Keratinocyte (primary cell): ENCODE measurements around the gene CENPU. TPM values are rescaled to one million over a fixed set of nuclear protein-coding genes. Genes with fewer than 3 reads are reported as not detected.

Source experiments
- DNase-seq: peaks from one replicate; pipeline ENCODE4 v3.0.0-alpha.2; 2011; ENCODE audit warnings: low read depth, missing footprints, low spot score
- FAIRE-seq: peaks from 2 replicates; lab custom pipeline; 2011; peaks lifted over from hg19 to GRCh38; lab: Jason Lieb, UNC
- H2AFZ ChIP-seq: 2 replicates; pipeline ENCODE4 v1.6.0; 2012; ENCODE audit warnings: low read length, control low read depth, inconsistent platforms; ENCODE audit not compliant: control insufficient read depth
- H3K27ac ChIP-seq: 2 replicates; pipeline ENCODE4 v1.5.1; 2011; ENCODE audit warnings: low read length; ENCODE audit not compliant: control insufficient read depth, insufficient read depth
- H3K27me3 ChIP-seq: 3 replicates; pipeline ENCODE4 v1.6.0; 2011; ENCODE audit warnings: low read length; ENCODE audit not compliant: control insufficient read depth, insufficient read depth; ENCODE audit errors: extremely low read depth
- H3K36me3 ChIP-seq, 2 experiments: 2 replicates in 1 of 2; 3 replicates in 1 of 2; pipeline ENCODE4 v1.5.1; 2011; ENCODE audit warnings: low read length in 2 of 2, mild to moderate bottlenecking in 1 of 2; ENCODE audit not compliant: control insufficient read depth in 2 of 2, insufficient read depth in 2 of 2; ENCODE audit errors: extremely low read depth in 1 of 2
- H3K4me1 ChIP-seq: 3 replicates; pipeline ENCODE4 v1.5.1; 2011; ENCODE audit warnings: low read length; ENCODE audit not compliant: control insufficient read depth, insufficient read depth; ENCODE audit errors: extremely low read depth
- H3K4me2 ChIP-seq: 3 replicates; pipeline ENCODE4 v1.6.0; 2011; ENCODE audit warnings: low read depth, low read length; ENCODE audit not compliant: control insufficient read depth, insufficient read depth; ENCODE audit errors: extremely low read depth
- H3K4me3 ChIP-seq, 3 experiments: fragments of 200-600 bp in 1 of 3; sonication (generic) in 1 of 3; 2 replicates in 2 of 3; 3 replicates in 1 of 3; pipeline ENCODE4 v1.5.1; 2011 to 2016; ENCODE audit warnings: low read length in 3 of 3, mild to moderate bottlenecking in 3 of 3, control low read depth in 2 of 3, inconsistent platforms in 1 of 3, low read depth in 1 of 3, mixed read lengths in 1 of 3, mixed run types in 1 of 3, moderate library complexity in 1 of 3; ENCODE audit not compliant: control insufficient read depth in 2 of 3, insufficient read depth in 2 of 3; ENCODE audit errors: extremely low read depth in 1 of 3
- H3K79me2 ChIP-seq: 2 replicates; pipeline ENCODE4 v1.6.0; 2012; ENCODE audit warnings: low read length; ENCODE audit not compliant: control insufficient read depth, insufficient read depth
- H3K9ac ChIP-seq: 3 replicates; pipeline ENCODE4 v1.6.0; 2011; ENCODE audit warnings: low read length; ENCODE audit not compliant: control insufficient read depth, insufficient read depth; ENCODE audit errors: extremely low read depth
- H3K9me1 ChIP-seq: 3 replicates; pipeline ENCODE4 v1.6.0; 2011; ENCODE audit warnings: low read length; ENCODE audit not compliant: control insufficient read depth, insufficient read depth; ENCODE audit errors: extremely low read depth
- H3K9me3 ChIP-seq: 2 replicates; pipeline ENCODE4 v1.5.1; 2012; ENCODE audit warnings: low read depth, low read length; ENCODE audit not compliant: control insufficient read depth
- H4K20me1 ChIP-seq: 3 replicates; pipeline ENCODE4 v1.6.0; 2011; ENCODE audit warnings: low read length; ENCODE audit not compliant: control insufficient read depth, insufficient read depth; ENCODE audit errors: extremely low read depth
- CTCF ChIP-seq, 3 experiments: IDR thresholded peaks in 1 of 3; conservative IDR thresholded peaks in 1 of 3; optimal IDR thresholded peaks in 1 of 3; 2 replicates in 2 of 3; 3 replicates in 1 of 3; pipeline versions ENCODE3 to v1.5.1; 2011; ENCODE audit warnings: low read length in 3 of 3, mild to moderate bottlenecking in 3 of 3, moderate library complexity in 2 of 3, control low read depth in 1 of 3, inconsistent platforms in 1 of 3; ENCODE audit not compliant: insufficient read depth in 2 of 3; ENCODE audit errors: extremely low read depth in 1 of 3
- EZH2 ChIP-seq: IDR thresholded peaks from one replicate; pipeline ENCODE4 v1.6.1; 2012; ENCODE audit warnings: inconsistent platforms, mild to moderate bottlenecking, low read length, moderate library complexity
- dilution Hi-C: fragments of 300-500 bp; cut with MboI; formaldehyde crosslinking; loops from one replicate; pipeline ENCODE4 v1.7.0; 2020; ENCODE audit warnings: low sequenced_read_pairs; ENCODE audit not compliant: extremely low pct_ligation_motif_present
- polyA plus RNA-seq, 5 experiments: library from polyadenylated mRNA; depleted of rRNA in 3 of 5; stranded (reverse) in 3 of 5; stranded (forward) in 1 of 5; unstranded in 1 of 5; fragments of >200 nt; gene quantifications; 1 replicate in 1 of 5; 2 replicates in 3 of 5; 3 replicates in 1 of 5; pipeline versions ENCODE4 v1.2.1 to v1.2.3, GENCODE V29; 2011 to 2012; ENCODE audit warnings: missing spikeins in 2 of 5, low read depth in 1 of 5, low replicate concordance in 1 of 5

The CENPU gene
- polyA plus RNA-seq, 1 donor (not counting 4 experiments of a cell fraction or from before 2014, with no cell fraction given), result 12.5 TPM

DNA sequence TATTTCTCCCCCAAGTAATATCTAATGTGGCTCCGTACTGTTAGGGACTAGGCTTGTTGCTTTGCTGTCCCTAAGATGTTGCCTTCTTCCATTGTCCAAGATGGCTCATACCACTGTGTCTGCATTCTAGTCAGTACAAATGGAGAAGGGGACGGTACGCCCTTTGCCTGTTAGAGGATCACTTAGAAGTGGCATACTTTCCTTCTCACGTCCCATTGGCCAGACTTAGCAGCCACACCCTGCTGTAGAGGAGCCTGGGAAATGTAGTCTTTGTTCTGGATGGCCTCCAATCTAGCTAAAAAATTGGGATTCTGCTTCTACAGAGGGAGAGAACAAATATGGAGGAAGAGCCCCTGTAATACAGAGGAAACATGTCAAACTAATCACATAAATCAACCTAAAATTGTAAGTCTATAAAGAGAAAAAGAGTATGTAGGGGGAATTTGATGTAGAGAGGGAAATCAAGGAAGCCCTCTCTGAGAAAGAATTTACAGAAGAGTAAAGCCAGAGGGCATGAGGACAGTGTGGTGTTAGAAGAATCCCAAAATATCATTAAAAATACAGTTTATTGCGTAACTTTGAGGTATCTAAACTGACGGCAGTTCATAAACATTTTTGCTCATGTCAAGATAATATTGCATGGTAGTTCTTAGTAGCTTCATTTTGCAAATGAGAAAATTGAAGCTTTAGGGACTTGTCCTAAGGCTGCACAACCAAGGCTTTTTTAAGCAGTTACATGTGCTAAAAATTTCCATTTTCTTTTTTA, 69.3 kb downstream of the CENPU start:
- peak; percentile 5 for FAIRE-seq
- Histone ChIP-seq H4K20me1 (no peaks in the 10 kb centered on the region), H3K4me1 (no peaks in the 10 kb centered on the region), H3K9me3 (no peaks in the 10 kb centered on the region), H3K27ac (no peak overlapping the region), H3K79me2 (no peaks in the 10 kb centered on the region), H3K4me3 (no peak overlapping the region), H3K36me3 (peaks cover 7 to 14% of the 10 kb centered on the region in 2 experiments), H3K4me2 (no peak overlapping the region), H3K9ac (no peak overlapping the region), H3K9me1 (no peaks in the 10 kb centered on the region), H2AFZ (no peak overlapping the region), H3K27me3 (no peaks in the 10 kb centered on the region)
- TF ChIP-seq EZH2 (no peak), CTCF (optimal IDR thresholded peaks at IDR 0.05 in 1 of 3, IDR thresholded peaks at IDR 0.05 in 1 of 3, conservative IDR thresholded peaks at IDR 0.05 in 1 of 3; ENCODE audit: extremely low read depth in 1 of 3, insufficient read depth in 2 of 3, low read length in 3 of 3) (no peak)
- dilution Hi-C loops, result no loop called here
- DNase-seq, result no peak

DNA sequence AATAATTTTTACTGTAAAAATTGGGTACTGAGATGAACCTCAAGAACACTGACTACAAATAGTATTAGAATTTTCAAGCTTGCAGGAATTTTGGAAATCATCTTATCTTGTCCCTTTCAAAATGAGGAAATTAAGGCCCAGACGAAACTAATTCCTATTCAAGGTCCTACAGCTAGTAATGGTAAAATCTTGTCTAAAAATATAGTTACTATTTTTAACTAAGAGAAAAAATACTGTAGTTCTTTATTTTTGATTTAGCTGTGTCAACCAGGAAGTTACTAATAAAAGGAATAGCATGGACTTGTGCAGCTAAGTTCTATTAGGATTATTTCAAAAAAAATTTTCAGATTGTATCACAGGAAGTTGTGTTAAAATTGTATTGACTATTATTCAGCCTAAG, 71.7 kb downstream of the CENPU start:
- Histone ChIP-seq H3K9ac (no peak overlapping the region), H3K4me1 (no peaks in the 10 kb centered on the region), H2AFZ (no peak overlapping the region), H4K20me1 (no peaks in the 10 kb centered on the region), H3K9me1 (no peaks in the 10 kb centered on the region), H3K4me3 (no peak overlapping the region), H3K79me2 (no peaks in the 10 kb centered on the region), H3K27me3 (no peaks in the 10 kb centered on the region), H3K4me2 (no peak overlapping the region), H3K9me3 (no peaks in the 10 kb centered on the region), H3K36me3 (peaks cover 4 to 7% of the 10 kb centered on the region in 2 experiments), H3K27ac (no peak overlapping the region)
- dilution Hi-C loops, result no loop called here
- DNase-seq, result no peak
- TF ChIP-seq CTCF (optimal IDR thresholded peaks at IDR 0.05 in 1 of 3, IDR thresholded peaks at IDR 0.05 in 1 of 3, conservative IDR thresholded peaks at IDR 0.05 in 1 of 3; ENCODE audit: extremely low read depth in 1 of 3, insufficient read depth in 2 of 3, low read length in 3 of 3) (no peak), EZH2 (no peak)
- no peak for FAIRE-seq
